ENCODE data around the gene ADGRL3.

ADGRL3 gene

GRCh38 chr4:61407642-61408618, 207.8 kb downstream of the ADGRL3 start:
- no peak overlapping the region for H3K4me3 ChIP-seq (ENCODE audit: low read depth, low read length)
- DNase-seq (ENCODE audit: low read depth, low spot score), result no peak
- in situ Hi-C loops (cut with HindIII; ENCODE audit: low sequenced_read_pairs), result no loop called here
- TF ChIP-seq CTCF (IDR thresholded peaks at IDR 0.05; ENCODE audit: low read depth, low read length), result no peak

GRCh38 chr4:61408861-61409260, 208.7 kb downstream of the ADGRL3 start:
- DNase-seq (ENCODE audit: low read depth, low spot score), result no peak
- TF ChIP-seq CTCF (IDR thresholded peaks at IDR 0.05; ENCODE audit: low read depth, low read length), result no peak
- in situ Hi-C loops (cut with HindIII; ENCODE audit: low sequenced_read_pairs), result no loop called here
- no peak overlapping the region for H3K4me3 ChIP-seq (ENCODE audit: low read depth, low read length)

GRCh38 chr4:61411241-61411640, 211.1 kb downstream of the ADGRL3 start:
- H3K4me3 ChIP-seq (ENCODE audit: low read depth, low read length), result no peak overlapping the region
- in situ Hi-C loops (cut with HindIII; ENCODE audit: low sequenced_read_pairs), result no loop called here
- no peak for DNase-seq (ENCODE audit: low read depth, low spot score)
- TF ChIP-seq CTCF (IDR thresholded peaks at IDR 0.05; ENCODE audit: low read depth, low read length), result no peak

GRCh38 chr4:61425315-61425714, 225.2 kb downstream of the ADGRL3 start:
- no peak for DNase-seq (ENCODE audit: low read depth, low spot score)
- H3K4me3 ChIP-seq (ENCODE audit: low read depth, low read length), result no peak overlapping the region
- in situ Hi-C loops (cut with HindIII; ENCODE audit: low sequenced_read_pairs), result no loop called here
- no peak for TF ChIP-seq CTCF (IDR thresholded peaks at IDR 0.05; ENCODE audit: low read depth, low read length)

GRCh38 chr4:61426229-61426628, 226.1 kb downstream of the ADGRL3 start:
- no peak for DNase-seq (ENCODE audit: low read depth, low spot score)
- in situ Hi-C loops (cut with HindIII; ENCODE audit: low sequenced_read_pairs), result no loop called here
- H3K4me3 ChIP-seq (ENCODE audit: low read depth, low read length), result no peak overlapping the region
- TF ChIP-seq CTCF (IDR thresholded peaks at IDR 0.05; ENCODE audit: low read depth, low read length), result no peak

- in situ Hi-C loops (cut with HindIII; ENCODE audit: low sequenced_read_pairs), result no loop called here
- no peak for TF ChIP-seq CTCF (IDR thresholded peaks at IDR 0.05; ENCODE audit: low read depth, low read length)
- no peak overlapping the region for H3K4me3 ChIP-seq (ENCODE audit: low read depth, low read length)
- DNase-seq (ENCODE audit: low read depth, low spot score), result no peak
These were observed 227.1 kb downstream of the ADGRL3 start for GRCh38 chr4:61427099-61427817.
